Neuron (in vitro differentiated cells): ENCODE measurements around the gene NABP2.

Experiments
- H2AFZ ChIP-seq: one replicate; pipeline ENCODE4 v1.6.1; 2013; ENCODE audit warnings: low read depth, mild to moderate bottlenecking, inconsistent platforms, low read length, moderate library complexity
- H3K27me3 ChIP-seq: one replicate; pipeline ENCODE4 v1.6.1; 2013; ENCODE audit warnings: low read length; ENCODE audit not compliant: insufficient read depth
- H3K36me3 ChIP-seq: one replicate; pipeline ENCODE4 v1.6.1; 2013; ENCODE audit warnings: low read length; ENCODE audit not compliant: insufficient read depth
- H3K4me1 ChIP-seq: one replicate; pipeline ENCODE4 v1.6.1; 2013; ENCODE audit warnings: low read length; ENCODE audit not compliant: insufficient read depth
- H3K4me3 ChIP-seq: 2 replicates; pipeline ENCODE4 v1.5.1; 2013; ENCODE audit warnings: mild to moderate bottlenecking, low read length, moderate library complexity
- H3K9me3 ChIP-seq: one replicate; pipeline ENCODE4 v1.6.1; 2013; ENCODE audit warnings: low read length

Gene NABP2

GRCh38 chr12:56197921-56198635 lies 26.1 kb upstream of the NABP2 start:
- no peaks in the 10 kb centered on the region for H3K27me3 ChIP-seq
- H2AFZ ChIP-seq = no peak overlapping the region
- H3K4me3 ChIP-seq = no peak overlapping the region
- H3K4me1 ChIP-seq = no peaks in the 10 kb centered on the region
- H3K9me3 ChIP-seq = no peaks in the 10 kb centered on the region
- H3K36me3 ChIP-seq = no peaks in the 10 kb centered on the region

- no peak overlapping the region for H3K4me3 ChIP-seq
- no peaks in the 10 kb centered on the region for H3K4me1 ChIP-seq
- H3K27me3 ChIP-seq = no peaks in the 10 kb centered on the region
- H2AFZ ChIP-seq = no peak overlapping the region
- H3K9me3 ChIP-seq = no peaks in the 10 kb centered on the region
- no peaks in the 10 kb centered on the region for H3K36me3 ChIP-seq
Observed at GRCh38 chr12:56198836-56199235, 25.3 kb upstream of the NABP2 start.

- no peak overlapping the region for H2AFZ ChIP-seq
- no peak overlapping the region for H3K4me3 ChIP-seq
- H3K9me3 ChIP-seq = no peaks in the 10 kb centered on the region
- no peaks in the 10 kb centered on the region for H3K27me3 ChIP-seq
- H3K36me3 ChIP-seq = peaks cover 25% of the 10 kb centered on the region
- H3K4me1 ChIP-seq = no peaks in the 10 kb centered on the region
Observed at GRCh38 chr12:56202366-56202765, 21.8 kb upstream of the NABP2 start.

- Histone ChIP-seq H3K36me3 (peaks cover 30% of the 10 kb centered on the region), H3K4me1 (no peaks in the 10 kb centered on the region), H2AFZ (no peak overlapping the region), H3K4me3 (no peak overlapping the region), H3K27me3 (no peaks in the 10 kb centered on the region), H3K9me3 (no peaks in the 10 kb centered on the region)
Observed at GRCh38 chr12:56202838-56203237, 21.3 kb upstream of the NABP2 start.

- Histone ChIP-seq H3K9me3 (no peaks in the 10 kb centered on the region), H3K4me3 (no peak overlapping the region), H3K27me3 (no peaks in the 10 kb centered on the region), H3K36me3 (peaks cover 37% of the 10 kb centered on the region), H3K4me1 (no peaks in the 10 kb centered on the region), H2AFZ (no peak overlapping the region)
Observed at GRCh38 chr12:56204275-56204674, 19.9 kb upstream of the NABP2 start.

- H3K9me3 ChIP-seq = no peaks in the 10 kb centered on the region
- H3K27me3 ChIP-seq = no peaks in the 10 kb centered on the region
- no peak overlapping the region for H2AFZ ChIP-seq
- H3K4me3 ChIP-seq = no peak overlapping the region
- H3K4me1 ChIP-seq = no peaks in the 10 kb centered on the region
- H3K36me3 ChIP-seq = peaks cover 45% of the 10 kb centered on the region
Observed at GRCh38 chr12:56205445-56205844, 18.7 kb upstream of the NABP2 start.

GRCh38 chr12:56206452-56207166 lies 17.5 kb upstream of the NABP2 start:
- no peaks in the 10 kb centered on the region for H3K27me3 ChIP-seq
- H3K36me3 ChIP-seq = peaks cover 54% of the 10 kb centered on the region
- H2AFZ ChIP-seq = no peak overlapping the region
- H3K9me3 ChIP-seq = no peaks in the 10 kb centered on the region
- no peak overlapping the region for H3K4me3 ChIP-seq
- H3K4me1 ChIP-seq = no peaks in the 10 kb centered on the region

- H2AFZ ChIP-seq = no peak overlapping the region
- peaks cover 67% of the 10 kb centered on the region for H3K36me3 ChIP-seq
- no peaks in the 10 kb centered on the region for H3K4me1 ChIP-seq
- no peak overlapping the region for H3K4me3 ChIP-seq
- H3K9me3 ChIP-seq = no peaks in the 10 kb centered on the region
- H3K27me3 ChIP-seq = no peaks in the 10 kb centered on the region
Observed at GRCh38 chr12:56208006-56208405, 16.1 kb upstream of the NABP2 start.

GRCh38 chr12:56212361-56212760 lies 11.8 kb upstream of the NABP2 start:
- Histone ChIP-seq H2AFZ (no peak overlapping the region), H3K4me3 (no peak overlapping the region), H3K36me3 (peaks cover 69% of the 10 kb centered on the region), H3K4me1 (no peaks in the 10 kb centered on the region), H3K27me3 (no peaks in the 10 kb centered on the region), H3K9me3 (no peaks in the 10 kb centered on the region)

GRCh38 chr12:56213878-56214277 lies 10.3 kb upstream of the NABP2 start:
- Histone ChIP-seq H3K9me3 (peaks cover 2% of the 10 kb centered on the region), H3K4me1 (no peaks in the 10 kb centered on the region), H3K27me3 (no peaks in the 10 kb centered on the region), H2AFZ (no peak overlapping the region), H3K36me3 (peaks cover 60% of the 10 kb centered on the region), H3K4me3 (no peak overlapping the region)

- Histone ChIP-seq H3K4me3 (no peak overlapping the region), H2AFZ (no peak overlapping the region), H3K9me3 (peaks cover 2% of the 10 kb centered on the region), H3K36me3 (peaks cover 41% of the 10 kb centered on the region), H3K4me1 (peaks cover 6% of the 10 kb centered on the region), H3K27me3 (no peaks in the 10 kb centered on the region)
Observed at GRCh38 chr12:56216461-56216860, 7.7 kb upstream of the NABP2 start.

- Histone ChIP-seq H2AFZ (no peak overlapping the region), H3K4me1 (peaks cover 20% of the 10 kb centered on the region), H3K9me3 (peaks cover 2% of the 10 kb centered on the region), H3K4me3 (no peak overlapping the region), H3K27me3 (no peaks in the 10 kb centered on the region), H3K36me3 (peaks cover 12% of the 10 kb centered on the region)
Observed at GRCh38 chr12:56219840-56220239, 4.3 kb upstream of the NABP2 start.

- Histone ChIP-seq H3K27me3 (no peaks in the 10 kb centered on the region), H3K9me3 (peaks cover 2% of the 10 kb centered on the region), H3K4me3 (peak overlapping the region; percentile 76), H2AFZ (no peak overlapping the region), H3K4me1 (peaks cover 26% of the 10 kb centered on the region), H3K36me3 (peaks cover 7% of the 10 kb centered on the region)
Observed at GRCh38 chr12:56220611-56221231, 3.4 kb upstream of the NABP2 start.
